ENCODE results near the gene TBL1X. TPM values are rescaled to one million over a fixed set of nuclear protein-coding genes. Genes with fewer than 3 reads are reported as not detected.

The TBL1X gene
- total and polyA plus RNA-seq, 2 donors (not counting 3 experiments of a cell fraction or from before 2014, with no cell fraction given) = 8.7 to 25.3 TPM

GRCh38 chrX:9710332-9710731, 245.5 kb downstream of the TBL1X start:
- TF ChIP-seq MYC (IDR thresholded peaks at IDR 0.05; ENCODE audit: low read depth, low read length) (no peak), JUN (IDR thresholded peaks at IDR 0.05; ENCODE audit: borderline replicate concordance, insufficient read depth, insufficient read length, low read depth) (no peak), FOS (IDR thresholded peaks at IDR 0.05; ENCODE audit: borderline replicate concordance, insufficient read depth, low read length) (no peak)
- H2AFZ ChIP-seq (ENCODE audit: low read depth, low read length) = no peak overlapping the region
- no peak overlapping the region for H3K9ac ChIP-seq (replicated peaks; ENCODE audit: extremely low read depth, insufficient read depth, low read length)
- H3K4me2 ChIP-seq (ENCODE audit: insufficient read depth, low read length) = no peak overlapping the region
- ChIA-PET CTCF (interaction anchor here (1.5 kb wide), 1 partner anchor 409 kb away, joined by 3 read pairs; no protein-coding TSS in a partner anchor), POLR2A (no interaction called here)
- no peak for FAIRE-seq
- peaks cover 0 to 9% of the 10 kb centered on the region in 2 experiments for H3K36me3 ChIP-seq (ENCODE audit: control insufficient read depth in 2 of 2, extremely low read depth in 1 of 2, insufficient read depth in 2 of 2, low read length in 2 of 2)
- BruUV-seq (replicated peaks) = no TSS peak
- no peaks in the 10 kb centered on the region for H3K79me2 ChIP-seq (ENCODE audit: control insufficient read depth, insufficient read depth, low read length)
- H3K9me1 ChIP-seq (replicated peaks; ENCODE audit: control insufficient read depth, extremely low read depth, insufficient read depth, low read length) = no peaks in the 10 kb centered on the region
- DNase-seq (ENCODE audit: low read depth, low spot score) = no peak
- no peaks in the 10 kb centered on the region for H4K20me1 ChIP-seq (replicated peaks; ENCODE audit: control insufficient read depth, extremely low read depth, insufficient read depth, low read length)
- no peaks in the 10 kb centered on the region for H3K9me3 ChIP-seq (replicated peaks; ENCODE audit: control insufficient read depth, insufficient read depth, low read length)
- no peak overlapping the region for H3K4me3 ChIP-seq (replicated peaks in 1 of 3; ENCODE audit: insufficient read depth in 1 of 3, low read depth in 1 of 3, low read length in 3 of 3)
- no peaks in the 10 kb centered on the region for H3K27me3 ChIP-seq (ENCODE audit: control insufficient read depth in 2 of 2, insufficient read depth in 2 of 2, low read length in 2 of 2)
- intact Hi-C loops (cut with micrococcal nuclease) = no loop called here
- H3K4me1 ChIP-seq (ENCODE audit: control insufficient read depth, extremely low read depth, insufficient read depth, low read length) = no peaks in the 10 kb centered on the region
- dilution Hi-C loops (cut with MboI; ENCODE audit: extremely low pct_ligation_motif_present, low sequenced_read_pairs) = no loop called here
- no peak overlapping the region for H3K27ac ChIP-seq (ENCODE audit: insufficient read depth, low read depth, low read length)

GRCh38 chrX:9717376-9717775, 252.5 kb downstream of the TBL1X start:
- POLR2A ChIA-PET = no interaction called here
- H2AFZ ChIP-seq (ENCODE audit: low read depth, low read length) = no peak overlapping the region
- H3K4me3 ChIP-seq (replicated peaks in 1 of 3; ENCODE audit: insufficient read depth in 1 of 3, low read depth in 1 of 3, low read length in 3 of 3) = no peak overlapping the region
- no peaks in the 10 kb centered on the region for H4K20me1 ChIP-seq (replicated peaks; ENCODE audit: control insufficient read depth, extremely low read depth, insufficient read depth, low read length)
- H3K9me3 ChIP-seq (replicated peaks; ENCODE audit: control insufficient read depth, insufficient read depth, low read length) = no peaks in the 10 kb centered on the region
- BruUV-seq (replicated peaks) = no TSS peak
- H3K9ac ChIP-seq (replicated peaks; ENCODE audit: extremely low read depth, insufficient read depth, low read length) = no peak overlapping the region
- H3K36me3 ChIP-seq (ENCODE audit: control insufficient read depth in 2 of 2, extremely low read depth in 1 of 2, insufficient read depth in 2 of 2, low read length in 2 of 2) = peaks cover 3 to 5% of the 10 kb centered on the region in 2 experiments
- H3K4me2 ChIP-seq (ENCODE audit: insufficient read depth, low read length) = no peak overlapping the region
- TF ChIP-seq POLR2A (IDR thresholded peaks at IDR 0.05; ENCODE audit: low read depth, low read length) (no peak), POLR2AphosphoS5 (IDR thresholded peaks at IDR 0.05; ENCODE audit: insufficient read depth, low read depth, low read length) (no peak), MYC (IDR thresholded peaks at IDR 0.05; ENCODE audit: low read depth, low read length) (no peak)
- H3K27ac ChIP-seq (ENCODE audit: insufficient read depth, low read depth, low read length) = no peak overlapping the region
- FAIRE-seq (no peak), DNase-seq (ENCODE audit: low read depth, low spot score) (no peak)
- no peaks in the 10 kb centered on the region for H3K9me1 ChIP-seq (replicated peaks; ENCODE audit: control insufficient read depth, extremely low read depth, insufficient read depth, low read length)
- intact Hi-C loops (cut with micrococcal nuclease) = no loop called here
- no peaks in the 10 kb centered on the region for H3K79me2 ChIP-seq (ENCODE audit: control insufficient read depth, insufficient read depth, low read length)
- H3K4me1 ChIP-seq (ENCODE audit: control insufficient read depth, extremely low read depth, insufficient read depth, low read length) = no peaks in the 10 kb centered on the region
- dilution Hi-C loops (cut with MboI; ENCODE audit: extremely low pct_ligation_motif_present, low sequenced_read_pairs) = no loop called here
- CTCF ChIA-PET = no interaction called here
- no peaks in the 10 kb centered on the region for H3K27me3 ChIP-seq (ENCODE audit: control insufficient read depth in 2 of 2, insufficient read depth in 2 of 2, low read length in 2 of 2)

Measured in endothelial cell of umbilical vein (primary cell).